Measurements from ENCODE around the gene SQOR.

The SQOR gene

GRCh38 chr15:45634432-45635190 is at the start of gene SQOR:
SQOR (plus strand) TSS chr15:45635029; CDS start chr15:45658924, 23,895 bp downstream.
- peak; percentile 85 for DNase-seq

GRCh38 chr15:45585069-45585791 is 49.6 kb upstream of the SQOR start:
- DNase-seq = no peak

- DNase-seq = no peak
These were observed 48.7 kb upstream of the SQOR start for GRCh38 chr15:45586125-45586524.

DNA sequence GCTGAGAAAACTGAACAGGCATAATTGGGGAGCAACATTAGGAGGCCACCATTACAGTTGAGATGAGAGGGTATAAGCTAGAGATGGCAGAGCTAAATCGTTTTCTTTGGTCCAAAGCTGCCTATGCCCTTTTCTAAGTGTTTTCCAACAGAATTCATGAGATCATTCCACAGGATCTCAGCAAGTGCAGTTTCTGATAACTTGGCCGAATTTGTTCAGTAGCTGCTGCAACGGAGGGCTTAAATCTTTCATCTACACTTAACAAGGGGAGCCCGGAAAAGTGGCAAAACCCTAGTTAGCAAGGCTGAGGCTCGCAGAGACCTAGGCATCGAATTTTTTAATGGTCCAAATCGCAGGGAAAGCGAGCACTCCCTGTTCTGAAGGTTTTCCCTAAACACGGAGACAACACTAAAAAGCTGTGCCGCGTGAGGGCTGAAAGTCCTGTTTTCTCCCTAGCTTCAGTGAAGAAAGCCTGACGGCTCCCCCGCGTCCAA is 48.2 kb upstream of the SQOR start:
- DNase-seq = no peak

DNA sequence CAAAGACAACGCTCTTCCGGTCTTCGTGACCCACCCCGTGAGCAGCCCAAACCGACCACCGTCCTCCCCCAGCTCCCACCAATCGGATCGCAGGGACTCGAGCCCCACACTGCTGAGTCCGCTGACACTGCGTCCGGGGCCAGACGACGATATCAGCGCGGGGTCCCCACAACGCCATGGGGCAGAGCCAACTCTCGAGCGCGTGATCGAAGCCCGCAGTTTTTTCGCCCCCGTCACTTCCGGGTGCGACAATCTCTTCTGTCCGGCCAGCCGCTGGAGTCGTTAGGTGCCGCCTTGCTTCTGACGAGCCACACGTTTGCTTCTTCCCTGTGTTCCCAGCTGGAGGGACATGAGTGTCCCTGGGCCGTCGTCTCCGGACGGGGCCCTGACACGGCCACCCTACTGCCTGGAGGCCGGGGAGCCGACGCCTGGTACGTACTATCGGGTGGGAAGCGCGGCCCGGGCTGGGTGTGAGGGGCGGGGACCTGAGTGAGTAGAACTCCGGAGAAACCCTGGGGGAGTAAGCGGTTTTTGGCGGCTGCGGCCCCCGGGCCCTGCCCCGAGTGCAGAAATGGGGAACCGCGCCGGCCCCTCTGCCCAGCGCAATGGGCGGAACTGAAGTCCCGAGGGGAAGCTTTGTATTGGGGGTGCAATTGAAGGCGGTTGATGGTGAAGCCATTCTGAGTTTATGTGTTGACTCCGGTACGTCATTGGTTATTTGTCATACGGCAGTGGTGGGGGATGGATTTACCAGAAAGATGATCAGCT is 47.5 kb upstream of the SQOR start, which contains the start of gene BLOC1S6:
Gene BLOC1S6 (plus strand): TSS at position 285 of the 768 bp plus-strand sequence. CDS start 65 bp downstream, at position 350.
- DNase-seq = peak; percentile 91

GRCh38 chr15:45587863-45588170 is 47.0 kb upstream of the SQOR start:
- no peak for DNase-seq

DNA sequence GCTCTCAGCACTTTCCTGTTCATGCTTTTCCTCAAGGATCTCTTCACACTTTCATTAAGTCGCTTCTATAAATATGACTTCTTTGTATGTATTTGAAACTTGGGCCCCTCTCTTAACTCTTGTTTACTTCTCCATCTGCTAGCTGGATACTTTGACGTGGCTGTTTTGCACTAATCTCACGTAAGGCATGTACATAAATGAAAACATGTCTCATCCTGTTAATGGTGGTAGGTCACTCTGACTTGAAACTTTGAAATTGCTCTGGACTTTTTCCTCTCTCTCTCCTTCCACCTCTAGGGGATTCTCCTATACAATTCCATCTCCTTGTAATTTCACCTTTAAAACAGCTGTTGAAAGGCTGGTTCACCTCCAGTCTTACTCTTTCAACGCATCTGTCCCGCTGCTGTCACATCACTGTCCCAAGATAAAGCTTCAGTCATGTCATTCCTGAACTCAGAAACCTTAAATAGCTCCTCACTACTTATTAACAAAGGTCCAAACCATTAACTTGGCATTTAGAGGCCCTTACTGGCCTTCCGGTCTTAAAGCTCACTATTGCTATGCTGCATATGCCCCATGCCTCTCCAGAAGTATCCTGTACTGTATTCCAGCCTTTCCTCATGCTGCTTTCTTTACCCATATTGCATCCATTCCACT is 46.5 kb upstream of the SQOR start:
- no peak for DNase-seq

DNA sequence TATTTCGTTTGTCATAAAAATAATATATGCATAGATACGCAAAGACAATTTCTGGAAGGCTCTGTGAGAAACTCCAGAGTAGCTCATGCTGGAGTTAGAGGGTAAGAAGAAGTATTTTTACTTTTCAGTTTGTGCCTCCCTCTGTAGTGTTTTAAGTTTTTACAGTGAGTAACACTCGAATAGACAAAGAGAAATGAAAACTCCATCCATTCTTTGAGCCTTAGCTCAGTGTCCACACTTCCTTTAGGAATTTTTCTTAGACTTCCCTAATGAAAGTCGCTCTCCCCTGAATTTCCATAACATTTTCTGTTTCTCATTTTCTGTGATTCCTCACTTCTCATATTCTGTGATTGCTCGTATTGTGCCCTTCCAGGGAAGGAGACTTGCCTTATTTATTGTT is 45.6 kb upstream of the SQOR start:
- no peak for DNase-seq

- DNase-seq = no peak
These were observed 40.5 kb upstream of the SQOR start for GRCh38 chr15:45594319-45594718.

DNA sequence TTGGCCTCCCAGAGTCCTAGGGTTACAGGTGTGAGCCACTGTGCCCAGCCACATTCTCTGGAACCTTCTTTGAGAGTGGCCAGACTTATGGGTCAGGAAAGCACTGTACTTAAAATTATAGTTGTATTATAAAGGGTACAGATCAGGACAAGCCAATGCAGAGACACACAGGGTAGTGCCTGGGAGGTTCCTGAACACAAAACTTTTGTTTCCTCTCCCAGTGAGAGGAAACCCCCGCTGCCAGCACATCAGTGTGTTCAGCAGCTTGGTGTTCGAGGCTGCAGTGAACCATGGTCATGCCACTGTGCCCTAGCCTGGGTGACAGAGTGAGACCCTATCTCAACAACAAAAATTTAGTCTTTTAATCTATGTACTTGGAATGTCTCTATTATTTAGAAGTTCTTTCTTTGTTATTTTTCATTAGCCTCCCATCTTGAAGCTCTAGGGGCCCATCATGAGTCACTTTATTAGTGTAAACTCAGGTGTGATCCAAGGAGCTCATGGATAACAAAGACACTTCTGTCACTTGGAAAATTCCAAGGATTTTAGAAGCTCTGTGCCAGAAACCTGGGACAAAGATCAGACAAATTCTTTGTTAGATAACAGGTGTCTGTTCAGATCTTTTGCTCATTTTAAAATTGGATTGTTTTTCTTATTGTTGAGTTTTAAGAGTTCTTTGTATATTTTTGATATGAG is 39.8 kb upstream of the SQOR start:
- DNase-seq = no peak

DNA sequence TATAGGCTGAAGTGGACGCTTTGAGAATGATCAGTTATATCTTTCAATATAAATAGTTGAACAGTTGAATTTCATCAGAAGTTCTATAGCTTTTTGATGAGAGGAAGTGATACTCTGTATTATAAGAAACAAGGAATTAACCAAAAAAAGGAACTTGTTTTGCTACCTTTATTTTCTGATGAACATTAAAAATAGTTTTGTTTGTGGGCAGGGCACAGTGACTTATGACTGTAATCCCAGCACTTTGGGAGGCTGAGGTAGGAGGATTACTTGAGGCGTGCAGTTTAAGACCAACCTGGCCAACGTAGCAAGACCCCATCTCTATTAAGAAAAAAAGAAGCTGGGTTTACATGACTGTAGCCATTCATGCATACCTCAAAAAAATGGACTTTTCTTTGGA is 30.9 kb upstream of the SQOR start:
- no peak for DNase-seq

DNA sequence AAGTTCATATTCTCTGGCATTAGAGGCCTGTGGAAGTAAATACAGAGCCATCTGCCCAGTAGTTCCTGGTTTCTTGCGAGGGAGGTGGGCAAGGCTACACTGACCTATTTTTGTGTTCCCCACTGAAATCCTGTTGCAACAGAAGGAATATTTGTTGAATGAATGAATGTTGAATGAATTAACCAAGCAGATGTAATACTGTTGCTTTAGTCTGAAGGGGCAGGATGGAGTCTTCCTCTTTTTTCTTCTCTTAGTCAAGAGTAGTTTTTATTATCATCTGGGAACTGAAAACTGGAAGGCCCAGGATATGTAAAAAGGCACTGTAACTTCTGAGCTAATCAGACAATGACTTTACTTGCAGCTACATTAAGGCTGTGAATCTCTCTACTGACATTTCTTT is 30.5 kb upstream of the SQOR start:
- no peak for DNase-seq

DNA sequence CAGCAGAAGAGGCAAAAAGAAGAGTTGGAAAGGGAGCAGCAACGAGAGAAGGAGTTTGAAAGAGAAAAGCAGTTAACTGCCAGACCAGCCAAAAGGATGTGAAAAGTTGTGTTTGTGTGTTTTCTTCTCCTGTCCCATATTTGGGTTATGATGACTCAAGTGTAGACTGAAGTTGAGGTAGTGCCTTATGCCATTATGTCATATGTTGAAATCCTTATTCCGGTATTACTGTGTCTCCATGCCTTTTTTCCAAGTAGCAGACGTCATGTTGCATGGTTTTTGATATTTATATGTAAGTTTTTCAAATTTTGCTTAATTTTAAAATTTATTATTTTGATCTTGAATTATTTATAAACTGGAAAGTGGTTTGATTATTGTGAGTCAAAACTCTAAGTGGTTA is 28.4 kb upstream of the SQOR start:
- peak; percentile 44 for DNase-seq

- DNase-seq = no peak
These were observed 28.0 kb upstream of the SQOR start for GRCh38 chr15:45606841-45607240.

- peak; percentile 27 for DNase-seq
These were observed 23.5 kb upstream of the SQOR start for GRCh38 chr15:45611305-45611704.

GRCh38 chr15:45612790-45613415 is 21.9 kb upstream of the SQOR start:
- DNase-seq = no peak

- DNase-seq = no peak
These were observed 17.9 kb upstream of the SQOR start for GRCh38 chr15:45616901-45617323.

DNA sequence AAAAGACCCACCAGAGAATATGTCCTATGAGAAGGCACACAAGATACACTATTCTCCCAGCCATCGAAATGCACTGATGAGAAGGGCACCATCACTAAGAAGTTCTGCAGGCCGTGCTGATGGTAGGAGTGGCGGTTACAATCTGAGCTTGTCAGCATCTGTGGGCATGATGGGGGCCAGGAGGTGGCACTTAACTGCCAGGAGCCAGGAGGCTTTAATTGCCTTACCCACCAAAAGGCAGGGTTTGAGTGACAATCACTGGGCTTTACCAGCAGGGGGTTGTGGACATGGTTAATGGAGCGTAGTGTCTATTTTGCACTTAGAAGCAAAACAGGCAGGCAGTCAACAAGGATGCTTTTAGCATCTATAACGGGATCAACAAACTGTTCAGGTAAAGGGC is 16.0 kb upstream of the SQOR start:
- peak; percentile 25 for DNase-seq

- DNase-seq = no peak
These were observed 6.7 kb upstream of the SQOR start for GRCh38 chr15:45628136-45628535.

DNA sequence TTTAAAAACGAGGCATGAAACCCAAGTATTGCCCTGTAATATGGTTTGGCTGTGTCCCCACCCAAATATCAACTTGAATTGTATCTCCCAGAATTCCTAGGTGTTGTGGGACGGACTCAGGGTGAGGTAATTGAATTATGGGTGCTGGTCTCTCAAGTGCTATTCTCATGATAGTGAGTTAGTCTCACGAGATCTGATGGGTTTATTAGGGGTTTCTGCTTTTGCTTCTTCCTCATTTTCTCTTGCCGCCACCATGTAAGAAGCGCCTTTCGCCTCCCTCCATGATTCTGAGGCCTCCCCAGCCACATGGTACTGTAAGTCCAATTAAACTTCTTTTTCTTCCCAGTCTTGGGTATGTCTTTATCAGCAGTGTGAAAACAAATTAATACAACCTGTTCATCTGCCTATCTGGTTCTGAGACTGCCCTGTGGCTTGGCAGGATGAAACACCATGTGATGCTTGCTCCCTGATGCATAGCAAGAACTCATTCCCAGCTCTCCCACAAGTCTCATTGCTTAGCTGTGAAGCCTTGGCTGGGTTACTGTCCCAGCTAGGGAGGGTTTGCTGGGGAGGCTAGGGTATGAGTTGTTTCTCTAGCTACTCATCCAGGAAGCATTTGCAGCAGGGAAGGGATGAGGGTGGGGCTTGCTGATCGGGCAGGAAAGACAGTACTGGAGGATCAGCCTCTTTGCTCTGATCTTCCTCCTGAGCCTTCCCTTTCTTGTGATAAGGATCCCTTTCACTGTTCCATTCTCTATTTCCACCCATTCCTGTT is 3.7 kb upstream of the SQOR start:
- no peak for DNase-seq

DNA sequence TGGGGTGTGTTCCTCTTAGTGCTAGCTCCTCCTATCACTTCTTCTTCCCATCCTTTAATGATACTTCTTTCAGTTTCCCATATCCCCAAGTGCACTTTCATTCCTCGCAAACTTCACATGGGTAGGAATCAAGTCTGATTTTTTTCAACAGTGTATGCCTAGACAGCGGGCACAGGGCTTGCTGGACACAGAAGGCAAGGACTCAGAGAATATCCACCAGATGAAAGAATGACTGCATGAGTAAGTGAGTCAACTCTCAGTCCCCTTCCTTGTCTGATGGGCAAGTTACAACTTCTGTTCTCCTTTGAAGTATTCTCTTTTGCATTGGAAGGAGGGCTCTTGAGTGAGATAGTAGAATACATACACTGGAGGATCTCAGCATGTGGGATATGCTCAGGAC is 3.1 kb upstream of the SQOR start:
- no peak for DNase-seq

All from activated CD4-positive, alpha-beta T cell treated with anti-CD3 and anti-CD28 coated beads, Interleukin-10, Interleukin-2, amounts not matched to agents 100 ng/mL and 50 ng/mL, durations not matched to agents 16 hours and 8 hours (primary cell).